K562 (cell line): ENCODE results near the gene MYOZ2. TPM values are rescaled to one million over a fixed set of nuclear protein-coding genes. Genes with fewer than 3 reads are reported as not detected.

ENCODE experiments used
- ATAC-seq: fragments of 200-7000 bp; cut with Tn5 transposase; 3 replicates; pipeline ENCODE4 v1.9.1; 2020; ENCODE audit warnings: moderate library complexity
- BruUV-seq: library from RNA; stranded (reverse); fragments of 400-500 nt; replicated peaks from 2 replicates; lab custom pipeline; 2021; lab: Mats Ljungman, UMichigan
- CTCF ChIA-PET: fragments of 300-600 bp; formaldehyde crosslinking; extraction: SDS; loops from one replicate; lab custom pipeline; 2021; ENCODE audit warnings: low intra/inter-chr PET ratio; lab: Yijun Ruan, JAX
- POLR2A ChIA-PET: fragments of 300-600, 350-650 bp; sonication (Branson Sonifier 250); formaldehyde crosslinking; extraction: SDS; loops from one replicate; lab custom pipeline; 2021; ENCODE audit warnings: antibody characterized with exemption, inconsistent platforms; lab: Yijun Ruan, JAX
- DNase-seq, 4 experiments: peaks; one replicate each; pipeline versions ENCODE4 v3.0.0 to v3.0.0-alpha.2; 2011 to 2018; ENCODE audit warnings: low spot score in 3 of 4, mixed read lengths in 3 of 4; ENCODE audit errors: extremely low read depth in 1 of 4
- FAIRE-seq: peaks from 2 replicates; lab custom pipeline; 2011; peaks lifted over from hg19 to GRCh38; lab: Jason Lieb, UNC
- H2AFZ ChIP-seq: 2 replicates; pipeline ENCODE4 v1.6.0; 2011; ENCODE audit warnings: low read depth, low read length, control low read depth, inconsistent platforms
- H3K27ac ChIP-seq: fragments of 200-600 bp; 3 replicates; pipeline ENCODE4 v1.8.0; 2011; ENCODE audit warnings: low read depth, mild to moderate bottlenecking, control low read depth, inconsistent platforms, low read length, moderate library complexity, mixed read lengths; ENCODE audit errors: extremely low read depth
- H3K27me3 ChIP-seq, 2 experiments: fragments of 300-600 bp in 1 of 2; 2 replicates in 1 of 2; 3 replicates in 1 of 2; pipeline versions ENCODE4 v1.6.0 to v1.8.0; 2011; ENCODE audit warnings: inconsistent platforms in 2 of 2, low read length in 2 of 2, mild to moderate bottlenecking in 1 of 2, mixed read lengths in 1 of 2, moderate library complexity in 1 of 2; ENCODE audit not compliant: control insufficient read depth in 2 of 2, insufficient read depth in 2 of 2
- H3K36me3 ChIP-seq: fragments of 300-600 bp; 3 replicates; pipeline ENCODE4 v1.8.0; 2011; ENCODE audit warnings: mild to moderate bottlenecking, low read length, inconsistent platforms; ENCODE audit not compliant: control insufficient read depth, insufficient read depth
- H3K4me1 ChIP-seq, 2 experiments: fragments of 200-600 bp in 1 of 2; replicated peaks in 1 of 2; 2 replicates in 1 of 2; 3 replicates in 1 of 2; pipeline versions ENCODE4 v1.5.1 to v1.8.0; 2011; ENCODE audit warnings: inconsistent platforms in 2 of 2, low read length in 2 of 2, mild to moderate bottlenecking in 1 of 2, mixed read lengths in 1 of 2, moderate library complexity in 1 of 2; ENCODE audit not compliant: control insufficient read depth in 2 of 2, insufficient read depth in 2 of 2
- H3K4me2 ChIP-seq: 2 replicates; pipeline ENCODE4 v1.6.1; 2011; ENCODE audit warnings: low read length, control low read depth, inconsistent platforms, mixed read lengths; ENCODE audit not compliant: insufficient read depth
- H3K4me3 ChIP-seq: fragments of 200-600 bp; sonication (generic), shearing (Covaris generic); 2 replicates; pipeline ENCODE4 v1.5.1; 2016; ENCODE audit warnings: control low read depth, inconsistent platforms
- H3K79me2 ChIP-seq: fragments of 200-600 bp; 3 replicates; pipeline ENCODE4 v1.8.0; 2011; ENCODE audit warnings: low read length, inconsistent platforms; ENCODE audit not compliant: control insufficient read depth, insufficient read depth
- H3K9ac ChIP-seq, 2 experiments: 2 replicates each; pipeline versions ENCODE4 v1.6.0 to v1.6.1; 2011; ENCODE audit warnings: low read depth in 2 of 2, low read length in 2 of 2, control low read depth in 1 of 2, inconsistent platforms in 1 of 2, mild to moderate bottlenecking in 1 of 2, mixed read lengths in 1 of 2; ENCODE audit not compliant: insufficient read depth in 1 of 2
- H3K9me1 ChIP-seq: one replicate; pipeline ENCODE4 v1.6.0; 2011; ENCODE audit warnings: inconsistent platforms, mild to moderate bottlenecking, low read length, moderate library complexity; ENCODE audit not compliant: control insufficient read depth, insufficient read depth
- H3K9me3 ChIP-seq: replicated peaks from 2 replicates; pipeline ENCODE4 v1.5.1; 2011; ENCODE audit warnings: low read depth, low read length, inconsistent platforms; ENCODE audit not compliant: control insufficient read depth, insufficient read depth
- H4K20me1 ChIP-seq: replicated peaks from 2 replicates; pipeline ENCODE4 v1.6.1; 2011; ENCODE audit warnings: low read length, inconsistent platforms, mixed read lengths; ENCODE audit not compliant: control insufficient read depth, insufficient read depth
- BCLAF1 ChIP-seq, 2 experiments: fragments of 450-650 bp in 1 of 2; IDR thresholded peaks; 2 replicates each; pipeline ENCODE4 v1.6.1; 2011 to 2017; ENCODE audit warnings: low read depth in 2 of 2, antibody characterized with exemption in 1 of 2, borderline replicate concordance in 1 of 2, low read length in 1 of 2, mild to moderate bottlenecking in 1 of 2, mixed read lengths in 1 of 2; ENCODE audit not compliant: control insufficient read depth in 1 of 2
- CBX2 ChIP-seq: fragments of 200-600 bp; sonication (generic); IDR thresholded peaks from one replicate; pipeline ENCODE4 v1.6.1; 2012; ENCODE audit warnings: mild to moderate bottlenecking, low read length, inconsistent platforms; ENCODE audit not compliant: insufficient read depth, poor library complexity, severe bottlenecking
- CEBPG ChIP-seq, 3 experiments: fragments of 200-800 bp in 1 of 3; sonication (Bioruptor generic) in 1 of 3; sonication (generic) in 1 of 3; formaldehyde crosslinking in 1 of 3; IDR thresholded peaks in 2 of 3; conservative IDR thresholded peaks in 1 of 3; 2 replicates each; pipeline versions ENCODE4 v1.6.1 to v1.8.0; 2016 to 2022; ENCODE audit warnings: missing compliant biosample characterization in 2 of 3, missing genetic modification characterization in 2 of 3, mild to moderate bottlenecking in 1 of 3, missing genetic modification reagents in 1 of 3
- HDAC6 ChIP-seq: IDR thresholded peaks from 2 replicates; pipeline ENCODE4 v1.6.1; 2012; ENCODE audit warnings: low read depth, mild to moderate bottlenecking, control low read depth, inconsistent platforms, low read length, moderate library complexity
- MTA2 ChIP-seq: fragments of 450-650 bp; IDR thresholded peaks from 2 replicates; pipeline ENCODE4 v1.6.1; 2016; ENCODE audit warnings: low read depth
- NFE2L1 ChIP-seq: fragments of 450-650 bp; IDR thresholded peaks from 2 replicates; pipeline ENCODE4 v1.6.1; 2016; ENCODE audit warnings: missing genetic modification characterization, low read depth, mild to moderate bottlenecking, missing compliant biosample characterization, moderate library complexity, borderline replicate concordance
- POLR2AphosphoS2 ChIP-seq: IDR thresholded peaks from 2 replicates; pipeline ENCODE4 v1.6.1; 2012; ENCODE audit warnings: low read length, improper control_type of control experiment
- RAD21 ChIP-seq, 2 experiments: fragments of 250-450 bp in 1 of 2; fragments of 450-650 bp in 1 of 2; sonication (Bioruptor Pico) in 1 of 2; formaldehyde crosslinking in 1 of 2; IDR thresholded peaks in 1 of 2; conservative IDR thresholded peaks in 1 of 2; 2 replicates each; pipeline versions ENCODE4 v1.4.0 to v1.8.0; 2020 to 2022; ENCODE audit warnings: mild to moderate bottlenecking in 2 of 2, moderate library complexity in 1 of 2
- ZNF165 ChIP-seq: fragments of 250-450 bp; sonication (Bioruptor Pico); IDR thresholded peaks from 2 replicates; pipeline ENCODE4 v1.4.0; 2020; ENCODE audit warnings: borderline replicate concordance
- ZNF695 ChIP-seq: fragments of 450-650 bp; formaldehyde crosslinking; IDR thresholded peaks from 2 replicates; pipeline ENCODE4 v1.4.0; 2020; ENCODE audit warnings: mild to moderate bottlenecking, moderate library complexity
- WGBS: fragments of 100-300 bp; shearing (Covaris generic); methylation state at CpG from one replicate; pipeline ENCODE4 v1.1.6; 2016; ENCODE audit warnings: low coverage, mixed read lengths; ENCODE audit not compliant: insufficient coverage; ENCODE audit errors: missing lambda C conversion rate; 5-methylcytosine and 5-hydroxymethylcytosine counted together
- in situ Hi-C: fragments of 300-500 bp; cut with MboI; formaldehyde crosslinking; loops from 4 replicates; pipeline ENCODE4 v1.15.0; 2018; ENCODE audit warnings: inconsistent platforms, mixed read lengths
- intact Hi-C: fragments of 100-400 bp; cut with micrococcal nuclease; formaldehyde crosslinking; loops from 2 replicates; pipeline ENCODE4 v1.14.2; 2022
- polyA plus RNA-seq, 8 experiments: library from polyadenylated mRNA; depleted of rRNA in 4 of 8; stranded (reverse) in 5 of 8; unstranded in 3 of 8; fragments of >200 nt; fragmentation: Nextera tagmentation in 2 of 8; fragmentation: Illumina TruSeq in 1 of 8; extraction: Ambion mirVana in 2 of 8; extraction: Trizol in 1 of 8; gene quantifications; 2 replicates each; pipeline versions ENCODE4 v1.2.1 to v1.2.3, GENCODE V29; 2011 to 2014; ENCODE audit warnings: inconsistent platforms in 1 of 8, missing spikeins in 1 of 8
- total RNA-seq, 7 experiments: library from RNA; depleted of rRNA in 6 of 7; stranded (reverse); fragments of >200 nt in 6 of 7; fragmentation: Illumina TruSeq in 2 of 7; extraction: Trizol in 2 of 7; gene quantifications; 2 replicates each; pipeline versions ENCODE4 v1.2.1 to v1.2.3, GENCODE V29; 2011 to 2021; ENCODE audit warnings: low replicate concordance in 1 of 7

The MYOZ2 gene
- total and polyA plus RNA-seq, 9 of the 15 experiments (the other 6 are each of a cell fraction or from before 2014, with no cell fraction given), result not detected

- H3K4me2 ChIP-seq, result no peak overlapping the region
- no peak for DNase-seq
- H3K9me1 ChIP-seq, result no peaks in the 10 kb centered on the region
- H3K79me2 ChIP-seq, result no peaks in the 10 kb centered on the region
- H3K9me3 ChIP-seq, result no peaks in the 10 kb centered on the region
- FAIRE-seq, result no peak
- TF ChIP-seq HDAC6 (no peak), RAD21 (CRISPR knock-in tag; conservative IDR thresholded peaks at IDR 0.05 in 1 of 2, IDR thresholded peaks at IDR 0.05 in 1 of 2) (peak in 1 of 2 experiments; percentile 21; a peak in 1 of 4 replicates)
- POLR2A ChIA-PET, result no interaction called here
- H4K20me1 ChIP-seq, result no peaks in the 10 kb centered on the region
- H3K27ac ChIP-seq, result no peak overlapping the region
- H3K9ac ChIP-seq, result no peak overlapping the region
- H3K4me3 ChIP-seq, result no peak overlapping the region
- in situ Hi-C loops (no loop called here), intact Hi-C loops (no loop called here)
- no TSS peak for BruUV-seq
- no peaks in the 10 kb centered on the region for H3K36me3 ChIP-seq
- H3K4me1 ChIP-seq, result no peaks in the 10 kb centered on the region
- H2AFZ ChIP-seq, result no peak overlapping the region
- ATAC-seq, result no peak
- WGBS, result 0% methylated on average over 3 of the region's 3 CpGs
- CTCF ChIA-PET, result no interaction called here
- H3K27me3 ChIP-seq, result no peaks in the 10 kb centered on the region
These were observed 48.5 kb upstream of the MYOZ2 start for GRCh38 chr4:119087121-119087520.

GRCh38 chr4:119087656-119088055 lies 48.0 kb upstream of the MYOZ2 start:
- Histone ChIP-seq H4K20me1 (no peaks in the 10 kb centered on the region), H3K4me2 (no peak overlapping the region), H3K4me1 (no peaks in the 10 kb centered on the region), H3K9ac (no peak overlapping the region), H3K9me3 (no peaks in the 10 kb centered on the region), H3K27ac (no peak overlapping the region), H3K27me3 (no peaks in the 10 kb centered on the region), H2AFZ (no peak overlapping the region), H3K36me3 (no peaks in the 10 kb centered on the region), H3K9me1 (no peaks in the 10 kb centered on the region), H3K4me3 (no peak overlapping the region), H3K79me2 (no peaks in the 10 kb centered on the region)
- no peak for FAIRE-seq
- BruUV-seq, result no TSS peak
- ChIA-PET CTCF (no interaction called here), POLR2A (no interaction called here)
- in situ Hi-C loops (no loop called here), intact Hi-C loops (no loop called here)
- ATAC-seq, result no peak
- no peak for DNase-seq
- 0% methylated on average over 5 of the region's 5 CpGs for WGBS
- no peak for TF ChIP-seq CEBPG (CRISPR knock-in tag; IDR thresholded peaks at IDR 0.05)
- TF ChIP-seq CEBPG (tag; conservative IDR thresholded peaks at IDR 0.05 in 1 of 2, IDR thresholded peaks at IDR 0.05 in 1 of 2), result no peak
- no peak for TF ChIP-seq ZNF695 (CRISPR knock-in tag)
- TF ChIP-seq BCLAF1 (IDR thresholded peaks at IDR 0.05; ENCODE audit: borderline replicate concordance in 1 of 2, control insufficient read depth in 1 of 2, low read depth in 2 of 2, low read length in 1 of 2), result no peak
- TF ChIP-seq CBX2, result no peak
- TF ChIP-seq NFE2L1 (tag), result no peak
- no peak for TF ChIP-seq POLR2AphosphoS2
- TF ChIP-seq ZNF165 (CRISPR knock-in tag), result no peak
- TF ChIP-seq MTA2, result no peak
